ENCODE data around the gene ABCG1. TPM values are rescaled to one million over a fixed set of nuclear protein-coding genes. Genes with fewer than 3 reads are reported as not detected.

ABCG1 gene
- polyA plus RNA-seq, 2 of the 4 experiments (the other 2 are of a cell fraction): 2.3 to 5.1 TPM

DNA sequence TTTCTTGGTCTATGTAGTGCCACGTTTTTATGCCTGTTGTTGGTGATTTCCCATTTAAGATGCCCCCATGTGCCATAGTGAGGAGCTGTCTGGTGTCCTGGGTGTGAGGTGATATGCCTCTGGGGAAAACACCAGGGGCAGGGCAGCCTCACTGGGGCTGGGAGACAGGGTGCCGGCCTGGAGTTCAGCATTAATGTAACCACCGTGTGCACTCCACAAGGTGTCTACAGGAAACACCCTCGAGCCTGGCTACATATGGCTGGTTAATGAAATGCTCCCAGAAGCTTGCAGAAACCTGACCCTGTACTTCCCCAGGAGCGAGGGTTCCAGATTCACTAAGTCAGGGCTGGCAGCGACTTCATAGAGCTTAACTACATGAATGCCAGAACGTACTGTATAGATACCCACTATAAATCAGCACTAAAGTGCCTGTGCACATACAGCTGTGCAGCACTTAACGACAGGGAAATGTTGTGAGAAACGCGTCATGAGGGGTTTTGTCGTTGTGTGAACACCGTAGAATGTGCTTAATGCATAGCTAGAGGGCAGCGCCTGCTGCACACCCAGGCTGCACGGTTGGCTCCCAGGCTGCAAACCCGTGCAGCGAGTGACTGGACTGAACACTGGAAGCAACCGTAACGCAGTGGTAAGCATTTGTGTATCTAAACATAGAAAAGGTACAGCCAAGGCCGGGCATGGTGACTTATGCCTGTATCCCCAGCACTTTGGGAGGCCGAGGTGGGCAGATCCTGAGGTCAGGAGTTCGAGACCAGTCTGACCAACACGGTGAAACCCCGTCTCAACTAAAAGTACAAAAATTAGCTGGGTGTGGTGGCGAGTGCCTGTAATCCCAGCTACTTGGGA lies 121.5 kb downstream of the ABCG1 start:
- FAIRE-seq: no peak

DNA sequence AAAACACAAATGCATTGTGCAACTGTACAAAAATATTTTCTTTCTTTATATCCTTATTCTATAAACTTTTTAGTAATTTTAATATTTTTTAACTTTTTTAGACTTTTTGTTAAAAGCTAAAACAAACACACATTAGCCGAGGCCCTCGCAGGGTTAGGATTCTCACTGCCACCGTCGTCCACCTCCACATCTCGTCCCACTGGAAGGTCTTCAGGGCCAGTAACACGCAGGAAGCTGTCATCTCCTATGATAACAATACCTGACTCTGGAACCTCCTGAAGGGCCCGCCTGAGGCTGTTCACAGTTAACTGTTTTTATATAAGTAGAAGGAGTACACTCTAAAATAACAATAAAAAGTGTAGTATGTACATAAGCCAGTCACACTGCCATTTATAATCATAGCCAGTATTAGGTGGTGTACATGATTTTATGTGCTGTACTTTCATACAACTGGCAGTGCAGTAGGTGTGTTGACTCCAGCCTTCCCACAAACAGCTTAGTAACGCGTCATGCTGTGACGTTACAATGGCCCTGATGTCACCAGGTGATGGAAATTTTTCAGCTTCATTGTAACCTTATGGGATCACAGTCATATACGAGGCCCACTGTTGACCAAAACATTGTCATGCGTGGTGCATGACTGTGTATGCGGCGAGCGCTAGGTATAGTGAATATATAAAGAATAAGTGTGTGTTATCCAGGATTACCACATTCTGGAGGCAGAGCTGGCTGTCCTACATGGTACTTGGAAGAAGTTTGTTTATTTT lies 123.0 kb downstream of the ABCG1 start:
- FAIRE-seq (no peak), DNase-seq (ENCODE audit: low read depth in 1 of 2, low spot score in 1 of 2) (no peak), ATAC-seq (no peak)
- 88% methylated on average over 15 of the region's 15 CpGs for WGBS (ENCODE audit: missing lambda C conversion rate)
- TF ChIP-seq BHLHE40 (IDR thresholded peaks at IDR 0.05; ENCODE audit: low read depth, low read length) (no peak), EHMT2 (IDR thresholded peaks at IDR 0.05; ENCODE audit: low read depth) (no peak), JUNB (IDR thresholded peaks at IDR 0.05) (no peak), CHD2 (IDR thresholded peaks at IDR 0.05; ENCODE audit: low read length, partially characterized antibody) (no peak), PHF8 (IDR thresholded peaks at IDR 0.05; ENCODE audit: borderline replicate concordance, low read depth) (no peak), FOXS1 (CRISPR knock-in tag; IDR thresholded peaks at IDR 0.05) (no peak)
- H3K4me1 ChIP-seq: no peaks in the 10 kb centered on the region
- H3K9me3 ChIP-seq: no peaks in the 10 kb centered on the region
- no peak overlapping the region for H3K4me3 ChIP-seq
- H3K4me2 ChIP-seq: no peak overlapping the region
- ChIA-PET POLR2A (no interaction called here), CTCF (interaction anchor here (1.4 to 1.5 kb wide), 2 partner anchors 11 to 40 kb away, joined by 3 to 4 read pairs; no protein-coding TSS in a partner anchor)
- H3K27ac ChIP-seq: no peak overlapping the region

More for the DNA sequence above, 121.5 kb downstream of the ABCG1 start:
- Histone ChIP-seq H3K4me2 (no peak overlapping the region), H3K9me3 (no peaks in the 10 kb centered on the region), H3K27ac (no peak overlapping the region), H3K4me3 (no peak overlapping the region), H3K4me1 (no peaks in the 10 kb centered on the region)
- TF ChIP-seq HOXA7 (CRISPR knock-in tag; IDR thresholded peaks at IDR 0.05): no peak
- TF ChIP-seq PHF8 (IDR thresholded peaks at IDR 0.05; ENCODE audit: borderline replicate concordance, low read depth): no peak
- TF ChIP-seq HOXB13 (CRISPR knock-in tag; IDR thresholded peaks at IDR 0.05; ENCODE audit: low read depth): no peak
- no peak for TF ChIP-seq SMC3 (IDR thresholded peaks at IDR 0.05)
- no peak for TF ChIP-seq BHLHE40 (IDR thresholded peaks at IDR 0.05; ENCODE audit: low read depth, low read length)
- no peak for TF ChIP-seq EP300 (IDR thresholded peaks at IDR 0.05)
- TF ChIP-seq POLR2AphosphoS2 (conservative IDR thresholded peaks at IDR 0.05; ENCODE audit: low read length): no peak
- no peak for TF ChIP-seq ZFP36 (IDR thresholded peaks at IDR 0.05; ENCODE audit: borderline replicate concordance, partially characterized antibody)
- TF ChIP-seq, protein P1, sequence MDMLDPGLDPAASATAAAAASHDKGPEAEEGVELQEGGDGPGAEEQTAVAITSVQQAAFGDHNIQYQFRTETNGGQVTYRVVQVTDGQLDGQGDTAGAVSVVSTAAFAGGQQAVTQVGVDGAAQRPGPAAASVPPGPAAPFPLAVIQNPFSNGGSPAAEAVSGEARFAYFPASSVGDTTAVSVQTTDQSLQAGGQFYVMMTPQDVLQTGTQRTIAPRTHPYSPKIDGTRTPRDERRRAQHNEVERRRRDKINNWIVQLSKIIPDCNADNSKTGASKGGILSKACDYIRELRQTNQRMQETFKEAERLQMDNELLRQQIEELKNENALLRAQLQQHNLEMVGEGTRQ (IDR thresholded peaks at IDR 0.05): no peak
- no peak for TF ChIP-seq RFX5 (IDR thresholded peaks at IDR 0.05)
- TF ChIP-seq RAD21 (conservative IDR thresholded peaks at IDR 0.05 in 1 of 2, IDR thresholded peaks at IDR 0.05 in 1 of 2): no peak
- TF ChIP-seq CHD2 (IDR thresholded peaks at IDR 0.05; ENCODE audit: low read length, partially characterized antibody): no peak
- ATAC-seq (no peak), DNase-seq (ENCODE audit: low read depth in 1 of 2, low spot score in 1 of 2) (no peak)
- 81% methylated on average over 23 of the region's 24 CpGs for WGBS (ENCODE audit: missing lambda C conversion rate)
- ChIA-PET POLR2A (no interaction called here), CTCF (interaction anchor here (0.7 to 1.5 kb wide), 4 partner anchors 41 to 195 kb away, joined by 3 to 4 read pairs (median 3); no protein-coding TSS in a partner anchor)

DNA sequence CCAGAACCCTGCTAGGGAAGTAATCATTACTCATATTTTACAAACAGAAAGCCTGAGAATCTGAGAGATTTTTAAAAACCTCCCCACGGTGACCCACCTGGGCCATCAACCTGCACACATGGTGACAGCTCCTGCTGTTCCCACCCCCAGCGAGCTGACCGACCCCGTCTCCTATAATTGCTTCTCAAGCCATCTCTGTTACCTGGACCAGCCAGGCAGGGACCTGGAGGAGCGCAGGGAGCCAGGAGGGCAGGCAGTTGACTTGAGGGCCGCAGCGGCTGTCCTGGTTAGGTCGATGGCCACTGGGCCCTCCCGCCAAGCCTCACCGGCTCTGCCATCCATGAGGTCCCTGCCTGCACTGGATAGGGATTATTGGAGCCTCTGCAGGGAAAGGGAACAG lies 124.2 kb downstream of the ABCG1 start:
- TF ChIP-seq, protein P2, sequence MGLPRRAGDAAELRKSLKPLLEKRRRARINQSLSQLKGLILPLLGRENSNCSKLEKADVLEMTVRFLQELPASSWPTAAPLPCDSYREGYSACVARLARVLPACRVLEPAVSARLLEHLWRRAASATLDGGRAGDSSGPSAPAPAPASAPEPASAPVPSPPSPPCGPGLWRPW (IDR thresholded peaks at IDR 0.05): no peak
- TF ChIP-seq CBX2 (IDR thresholded peaks at IDR 0.05; ENCODE audit: borderline replicate concordance, low read depth): no peak
- TF ChIP-seq, protein P3, sequence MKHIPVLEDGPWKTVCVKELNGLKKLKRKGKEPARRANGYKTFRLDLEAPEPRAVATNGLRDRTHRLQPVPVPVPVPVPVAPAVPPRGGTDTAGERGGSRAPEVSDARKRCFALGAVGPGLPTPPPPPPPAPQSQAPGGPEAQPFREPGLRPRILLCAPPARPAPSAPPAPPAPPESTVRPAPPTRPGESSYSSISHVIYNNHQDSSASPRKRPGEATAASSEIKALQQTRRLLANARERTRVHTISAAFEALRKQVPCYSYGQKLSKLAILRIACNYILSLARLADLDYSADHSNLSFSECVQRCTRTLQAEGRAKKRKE (CRISPR knock-in tag; IDR thresholded peaks at IDR 0.05; ENCODE audit: low read depth): no peak
- no peak for TF ChIP-seq CHD2 (IDR thresholded peaks at IDR 0.05; ENCODE audit: low read length, partially characterized antibody)
- no peak for TF ChIP-seq SMC3 (IDR thresholded peaks at IDR 0.05)
- no peak for TF ChIP-seq HOXA7 (CRISPR knock-in tag; IDR thresholded peaks at IDR 0.05)
- no peak for TF ChIP-seq ZC3H11A (IDR thresholded peaks at IDR 0.05)
- TF ChIP-seq, protein P4, sequence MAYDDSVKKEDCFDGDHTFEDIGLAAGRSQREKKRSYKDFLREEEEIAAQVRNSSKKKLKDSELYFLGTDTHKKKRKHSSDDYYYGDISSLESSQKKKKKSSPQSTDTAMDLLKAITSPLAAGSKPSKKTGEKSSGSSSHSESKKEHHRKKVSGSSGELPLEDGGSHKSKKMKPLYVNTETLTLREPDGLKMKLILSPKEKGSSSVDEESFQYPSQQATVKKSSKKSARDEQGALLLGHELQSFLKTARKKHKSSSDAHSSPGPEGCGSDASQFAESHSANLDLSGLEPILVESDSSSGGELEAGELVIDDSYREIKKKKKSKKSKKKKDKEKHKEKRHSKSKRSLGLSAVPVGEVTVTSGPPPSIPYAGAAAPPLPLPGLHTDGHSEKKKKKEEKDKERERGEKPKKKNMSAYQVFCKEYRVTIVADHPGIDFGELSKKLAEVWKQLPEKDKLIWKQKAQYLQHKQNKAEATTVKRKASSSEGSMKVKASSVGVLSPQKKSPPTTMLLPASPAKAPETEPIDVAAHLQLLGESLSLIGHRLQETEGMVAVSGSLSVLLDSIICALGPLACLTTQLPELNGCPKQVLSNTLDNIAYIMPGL (CRISPR knock-in tag; IDR thresholded peaks at IDR 0.05; ENCODE audit: borderline replicate concordance): no peak
- H3K9me3 ChIP-seq: no peaks in the 10 kb centered on the region
- CTCF ChIA-PET: no interaction called here
- POLR2A ChIA-PET: no interaction called here
- WGBS (ENCODE audit: missing lambda C conversion rate): 47% methylated on average over 5 of the region's 10 CpGs
- FAIRE-seq: no peak
- no peak overlapping the region for H3K4me3 ChIP-seq
- H3K27ac ChIP-seq: no peak overlapping the region
- H3K4me1 ChIP-seq: no peaks in the 10 kb centered on the region
- no peak overlapping the region for H3K4me2 ChIP-seq
- no peak for ATAC-seq
- no peak for DNase-seq (ENCODE audit: low read depth in 1 of 2, low spot score in 1 of 2)
